Iris pigment epithelial cell (primary cell): Measurements from ENCODE around the gene PDSS2.
"Not testable (repeated sequence)": the region's sequence is repeated elsewhere in the genome, so short reads cannot be mapped to it uniquely, and the experiment has no call there.

ENCODE experiments used
- DNase-seq: peaks from one replicate; pipeline ENCODE4 v3.0.0-alpha.2; 2011; ENCODE audit warnings: low read depth

PDSS2 gene

GRCh38 chr6:107416145-107416544, 43.2 kb downstream of the PDSS2 start:
- DNase-seq, result no peak

GRCh38 chr6:107413966-107414645, 45.3 kb downstream of the PDSS2 start:
- DNase-seq, result no peak

GRCh38 chr6:107411161-107411560, 48.2 kb downstream of the PDSS2 start:
- no peak for DNase-seq

- DNase-seq, result no peak
Observed at GRCh38 chr6:107409942-107410341, 49.4 kb downstream of the PDSS2 start.

- no peak for DNase-seq
Observed at GRCh38 chr6:107408714-107409113, 50.6 kb downstream of the PDSS2 start.

GRCh38 chr6:107405002-107405401, 54.4 kb downstream of the PDSS2 start:
- DNase-seq, result no peak

GRCh38 chr6:107402533-107402932, 56.8 kb downstream of the PDSS2 start:
- no peak for DNase-seq

- DNase-seq, result no peak
Observed at GRCh38 chr6:107401573-107401972, 57.8 kb downstream of the PDSS2 start.

GRCh38 chr6:107400616-107401147, 58.7 kb downstream of the PDSS2 start:
- DNase-seq, result no peak

- peak; percentile 17 for DNase-seq
Observed at GRCh38 chr6:107399935-107400334, 59.4 kb downstream of the PDSS2 start.

- no peak for DNase-seq
Observed at GRCh38 chr6:107398001-107398400, 61.4 kb downstream of the PDSS2 start.

- DNase-seq, result no peak
Observed at GRCh38 chr6:107396211-107396610, 63.2 kb downstream of the PDSS2 start.

- no peak for DNase-seq
Observed at GRCh38 chr6:107392069-107392468, 67.3 kb downstream of the PDSS2 start.

GRCh38 chr6:107390685-107391435, 68.5 kb downstream of the PDSS2 start:
- no peak for DNase-seq

GRCh38 chr6:107390056-107390455, 69.3 kb downstream of the PDSS2 start:
- no peak for DNase-seq

- no peak for DNase-seq
Observed at GRCh38 chr6:107386904-107387303, 72.5 kb downstream of the PDSS2 start.

- DNase-seq, result peak; percentile 58
Observed at GRCh38 chr6:107386340-107386739, 73.0 kb downstream of the PDSS2 start.

GRCh38 chr6:107383705-107384104, 75.7 kb downstream of the PDSS2 start:
- DNase-seq, result no peak

GRCh38 chr6:107374264-107374663, 85.1 kb downstream of the PDSS2 start:
- DNase-seq, result no peak

- DNase-seq, result no peak
Observed at GRCh38 chr6:107369493-107369892, 89.9 kb downstream of the PDSS2 start.

- no peak for DNase-seq
Observed at GRCh38 chr6:107368471-107368870, 90.9 kb downstream of the PDSS2 start.

- not testable (repeated sequence) for DNase-seq
Observed at GRCh38 chr6:107364173-107364572, 95.2 kb downstream of the PDSS2 start.
